ENCODE data around the gene MAN2C1.
"Not testable (repeated sequence)": the region's sequence is repeated elsewhere in the genome, so short reads cannot be mapped to it uniquely, and the experiment has no call there.

DNA sequence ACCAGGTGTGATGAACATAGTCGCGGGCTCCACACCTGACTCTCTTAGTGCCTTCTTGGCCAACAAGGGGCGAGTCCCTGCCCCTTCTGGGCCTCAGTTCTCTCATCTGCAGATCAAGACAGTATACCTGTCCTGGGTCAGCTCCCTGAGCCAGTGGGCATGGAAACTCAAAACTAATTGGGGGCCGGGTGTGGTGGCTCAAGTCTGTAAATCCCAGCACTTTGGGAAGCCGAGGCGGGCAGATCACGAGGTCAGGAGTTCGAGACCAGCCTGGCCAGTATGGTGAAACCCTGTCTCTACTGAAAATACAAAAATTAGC, 19.1 kb downstream of the MAN2C1 start:
- TF ChIP-seq, protein P1, sequence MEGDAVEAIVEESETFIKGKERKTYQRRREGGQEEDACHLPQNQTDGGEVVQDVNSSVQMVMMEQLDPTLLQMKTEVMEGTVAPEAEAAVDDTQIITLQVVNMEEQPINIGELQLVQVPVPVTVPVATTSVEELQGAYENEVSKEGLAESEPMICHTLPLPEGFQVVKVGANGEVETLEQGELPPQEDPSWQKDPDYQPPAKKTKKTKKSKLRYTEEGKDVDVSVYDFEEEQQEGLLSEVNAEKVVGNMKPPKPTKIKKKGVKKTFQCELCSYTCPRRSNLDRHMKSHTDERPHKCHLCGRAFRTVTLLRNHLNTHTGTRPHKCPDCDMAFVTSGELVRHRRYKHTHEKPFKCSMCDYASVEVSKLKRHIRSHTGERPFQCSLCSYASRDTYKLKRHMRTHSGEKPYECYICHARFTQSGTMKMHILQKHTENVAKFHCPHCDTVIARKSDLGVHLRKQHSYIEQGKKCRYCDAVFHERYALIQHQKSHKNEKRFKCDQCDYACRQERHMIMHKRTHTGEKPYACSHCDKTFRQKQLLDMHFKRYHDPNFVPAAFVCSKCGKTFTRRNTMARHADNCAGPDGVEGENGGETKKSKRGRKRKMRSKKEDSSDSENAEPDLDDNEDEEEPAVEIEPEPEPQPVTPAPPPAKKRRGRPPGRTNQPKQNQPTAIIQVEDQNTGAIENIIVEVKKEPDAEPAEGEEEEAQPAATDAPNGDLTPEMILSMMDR (IDR thresholded peaks at IDR 0.05; ENCODE audit: insufficient read depth, low read depth, low read length): not testable (repeated sequence)
- not testable (repeated sequence) for TF ChIP-seq EZH2 (IDR thresholded peaks at IDR 0.05; ENCODE audit: insufficient read depth, low read length)
